CD4-positive, alpha-beta T cell treated with Interleukin-6 for 4 hours (primary cell): Measurements from ENCODE around the gene B3GAT1.

Experiments used
- DNase-seq: peaks from one replicate; pipeline ENCODE4 v3.0.0-alpha.2; 2020; ENCODE audit warnings: mixed read lengths

B3GAT1 gene

DNA sequence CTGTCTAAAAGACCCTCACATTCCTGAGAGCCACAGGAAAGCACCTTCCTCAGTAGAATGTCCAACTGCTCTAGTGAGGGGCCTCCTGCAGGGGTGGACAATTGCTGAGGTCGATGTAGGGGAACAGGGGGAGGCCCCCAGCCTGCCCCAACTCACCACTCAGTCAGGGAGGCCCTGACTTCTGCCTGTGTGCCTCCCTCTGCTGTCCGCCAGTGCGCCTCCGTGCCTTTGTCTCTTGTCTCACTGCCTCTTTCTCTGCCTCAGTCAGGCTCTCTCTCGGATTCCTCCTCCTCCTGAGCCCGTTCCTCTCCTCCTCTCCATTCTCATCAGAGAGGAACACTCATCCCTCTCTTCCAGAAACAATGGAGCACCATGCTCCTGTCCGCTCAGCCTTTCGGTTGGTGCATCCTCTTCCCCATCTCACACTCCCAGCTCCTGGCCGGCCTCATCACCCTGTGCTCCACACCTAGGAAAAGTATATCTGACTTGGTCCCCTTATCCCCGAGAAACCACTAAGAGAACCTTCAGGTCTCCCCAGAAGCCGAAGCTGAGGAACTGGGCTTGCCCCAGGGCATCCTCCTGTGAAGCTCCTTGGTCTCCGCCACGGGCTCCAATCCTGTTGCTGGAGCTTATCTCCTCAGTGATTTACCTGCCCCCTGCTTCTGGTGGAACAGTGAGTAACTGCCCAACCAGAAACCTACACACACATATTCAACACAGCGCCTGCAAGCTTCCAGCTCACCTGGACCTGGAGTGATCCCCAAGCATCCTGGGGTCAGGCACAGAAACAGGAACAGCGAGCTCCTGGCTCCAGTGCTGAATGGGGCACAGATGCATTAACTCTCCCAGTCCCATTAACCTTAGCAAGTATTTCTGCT, 2.3 kb downstream of the B3GAT1 start:
- no peak for DNase-seq

DNA sequence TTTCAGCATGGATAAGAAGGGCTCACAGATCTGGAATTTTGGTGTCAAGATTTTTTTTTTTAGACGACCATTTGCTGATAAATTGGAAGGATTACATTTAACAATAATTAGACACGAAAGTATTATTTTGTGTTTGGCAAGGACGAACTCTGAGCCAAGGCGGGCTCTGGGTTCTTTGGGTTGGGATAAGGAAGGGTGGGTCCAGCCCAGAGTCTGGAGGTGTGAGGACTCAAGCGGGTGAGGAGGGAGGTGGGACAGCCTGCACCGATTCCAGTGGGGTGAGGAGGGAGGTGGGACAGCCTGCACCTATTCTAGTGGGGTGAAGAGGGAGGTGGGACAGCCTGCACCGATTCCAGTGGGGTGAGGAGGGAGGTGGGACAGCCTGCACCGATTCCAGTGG, 4.1 kb downstream of the B3GAT1 start:
- DNase-seq = no peak

DNA sequence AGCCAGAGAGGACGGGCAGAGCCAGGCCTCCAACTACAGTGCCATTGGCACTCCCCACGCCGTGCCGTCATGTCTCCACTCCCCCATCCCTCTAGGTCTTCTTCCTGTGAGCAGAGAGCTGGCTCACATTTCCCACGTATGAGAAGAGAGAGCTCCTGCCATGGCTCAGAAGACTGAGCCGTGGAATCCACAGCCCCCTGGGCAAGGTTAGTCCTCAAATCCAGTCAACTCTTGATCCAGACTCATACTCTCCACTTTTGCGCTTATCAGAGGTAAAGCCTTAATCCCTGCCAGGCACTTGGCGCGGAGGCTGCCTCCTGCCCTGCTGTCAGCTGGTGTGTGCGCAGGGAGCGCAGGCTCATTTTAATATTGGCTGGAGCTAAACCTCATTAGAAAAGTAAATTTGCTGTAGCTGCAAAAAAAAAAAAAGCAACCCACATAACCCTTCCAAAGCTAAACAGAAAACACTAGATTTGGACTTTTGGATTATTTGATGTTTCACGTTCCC, 4.7 kb downstream of the B3GAT1 start:
- no peak for DNase-seq

DNA sequence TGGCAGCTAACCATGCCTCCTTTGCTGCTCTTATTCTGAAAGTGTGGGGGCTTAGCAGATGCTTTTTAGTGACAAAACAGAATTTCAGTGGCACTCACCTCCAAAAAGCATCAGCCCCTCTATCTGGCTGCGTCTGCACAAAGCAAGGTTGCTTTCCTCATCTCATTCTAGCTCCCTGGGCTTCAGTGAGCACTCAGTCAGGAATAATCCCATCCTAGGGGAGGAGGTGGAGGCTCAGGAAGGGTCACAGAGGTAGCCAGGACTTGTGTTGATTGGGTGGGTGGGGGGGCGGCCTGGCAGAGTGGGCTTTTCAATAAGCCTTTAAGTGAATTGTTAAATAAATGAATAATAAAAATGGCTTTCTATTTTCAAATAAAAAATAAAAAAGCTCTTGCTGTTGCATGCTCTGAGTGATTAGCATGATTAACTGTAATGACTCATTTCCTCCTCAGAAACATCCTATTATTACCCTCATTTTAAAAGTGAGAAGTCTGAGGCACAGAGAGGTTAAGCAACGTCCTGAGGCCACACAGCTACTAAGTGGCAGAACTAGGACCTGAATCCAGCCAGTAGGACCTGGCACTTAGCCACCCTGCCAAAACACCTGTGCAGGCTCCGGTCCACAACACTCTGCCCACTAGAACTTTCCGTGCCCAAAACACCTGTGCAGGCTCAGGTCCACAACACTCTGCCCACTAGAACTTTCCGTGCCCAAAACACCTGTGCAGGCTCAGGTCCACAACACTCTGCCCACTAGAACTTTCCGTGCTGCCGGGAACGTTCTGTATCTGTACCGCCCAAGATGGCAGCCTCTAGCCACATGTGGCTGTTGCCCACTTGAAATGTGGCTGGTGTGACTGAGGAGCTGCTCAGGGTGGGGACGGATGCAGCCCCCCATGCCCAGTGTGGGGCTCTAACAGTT, 5.5 kb downstream of the B3GAT1 start:
- no peak for DNase-seq

DNA sequence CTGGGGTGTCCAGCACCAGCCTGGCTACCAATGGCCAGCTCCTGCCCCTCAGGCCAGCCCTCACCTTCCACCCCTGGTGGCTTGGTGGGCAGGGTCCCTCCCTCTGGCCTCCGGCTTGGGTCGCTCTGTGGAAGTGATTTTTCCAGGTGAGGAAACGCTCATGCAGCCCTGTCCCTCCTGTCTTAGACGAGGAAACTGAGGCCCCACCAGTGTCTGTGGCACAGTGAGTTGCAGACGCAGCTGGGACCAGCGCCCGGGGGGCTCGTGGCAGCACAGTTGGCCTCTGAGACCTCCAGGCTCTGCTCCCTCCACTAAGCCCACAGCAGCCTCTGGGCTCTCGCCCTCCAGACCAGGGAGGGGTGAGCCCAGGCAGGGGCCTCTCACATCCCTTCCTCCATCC, 6.2 kb downstream of the B3GAT1 start:
- no peak for DNase-seq

DNA sequence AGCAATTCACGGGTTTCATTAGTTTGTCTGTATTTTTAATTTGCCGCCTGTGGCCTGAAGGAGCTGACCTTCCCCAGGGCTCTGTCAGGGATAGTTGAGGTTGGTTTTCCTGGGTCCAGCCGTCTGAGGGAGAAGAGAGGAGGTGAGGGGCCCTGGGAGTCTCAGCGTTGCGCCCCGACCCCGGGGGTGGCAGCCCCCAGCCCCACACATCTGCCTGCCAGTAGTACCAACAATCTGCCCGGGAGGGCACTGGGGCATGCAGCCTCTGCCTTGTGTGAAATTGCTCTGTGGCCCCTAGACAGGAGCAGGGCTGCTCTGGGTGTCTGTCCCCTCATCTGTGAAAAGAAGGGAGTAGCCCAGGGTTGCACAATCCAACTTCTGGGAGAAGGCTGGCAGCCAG, 6.6 kb downstream of the B3GAT1 start:
- no peak for DNase-seq

DNA sequence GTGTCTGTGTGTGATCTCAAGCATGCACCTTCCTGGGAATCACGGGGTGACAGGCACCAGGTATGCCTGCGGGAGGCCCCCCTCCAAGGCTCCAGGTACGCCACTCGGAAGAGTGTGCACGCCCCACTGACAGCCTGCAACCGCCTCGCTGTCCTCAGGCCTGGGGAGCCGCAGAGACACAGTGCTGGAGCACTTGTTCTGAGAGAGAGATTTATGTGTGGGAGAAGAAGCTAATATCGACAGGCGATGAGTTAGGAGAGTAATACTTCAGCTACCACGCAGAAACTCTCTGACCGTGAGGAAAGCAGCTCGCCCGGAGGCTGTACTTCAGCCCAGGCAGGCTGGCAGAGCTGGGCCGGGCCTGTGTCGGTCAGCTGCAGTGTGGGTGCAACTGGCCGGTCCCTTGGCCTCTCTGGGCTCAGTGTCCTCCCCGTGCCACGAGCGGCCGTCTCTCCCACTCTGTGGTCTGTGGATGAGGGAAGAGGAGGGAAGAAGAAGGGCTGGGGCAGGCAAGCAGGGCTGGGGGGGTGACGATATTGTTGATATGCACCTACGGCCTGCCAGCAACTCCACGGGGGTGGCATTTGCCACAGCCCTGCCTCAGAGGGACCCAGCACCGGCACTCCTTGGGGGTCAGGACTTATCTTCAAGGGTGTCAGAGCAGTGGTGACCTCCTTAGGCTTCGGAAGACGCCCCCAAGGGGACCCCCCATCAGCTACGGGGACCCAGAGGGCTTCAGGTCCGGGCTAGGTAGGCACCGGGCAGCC, 7.3 kb downstream of the B3GAT1 start:
- no peak for DNase-seq

DNA sequence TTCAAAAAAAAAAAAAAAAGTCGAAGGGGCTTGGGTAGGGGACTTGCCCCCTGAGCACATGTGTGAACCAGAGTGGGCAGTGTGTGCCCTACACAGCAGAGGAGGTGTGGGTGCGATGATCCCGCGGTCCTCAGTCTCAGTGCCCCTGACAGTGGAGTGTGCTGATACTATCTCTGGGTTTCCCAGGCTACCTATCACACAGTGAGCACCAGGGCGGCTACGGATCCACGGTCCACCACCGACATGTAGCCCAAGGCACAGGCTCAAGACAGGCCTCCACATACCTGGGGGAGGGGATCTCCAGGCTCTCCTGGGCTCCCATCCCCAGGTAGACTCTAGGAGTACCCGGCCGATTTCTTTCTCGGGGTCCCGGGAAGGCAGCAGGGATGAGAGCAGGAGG, 9.1 kb downstream of the B3GAT1 start:
- DNase-seq = no peak

DNA sequence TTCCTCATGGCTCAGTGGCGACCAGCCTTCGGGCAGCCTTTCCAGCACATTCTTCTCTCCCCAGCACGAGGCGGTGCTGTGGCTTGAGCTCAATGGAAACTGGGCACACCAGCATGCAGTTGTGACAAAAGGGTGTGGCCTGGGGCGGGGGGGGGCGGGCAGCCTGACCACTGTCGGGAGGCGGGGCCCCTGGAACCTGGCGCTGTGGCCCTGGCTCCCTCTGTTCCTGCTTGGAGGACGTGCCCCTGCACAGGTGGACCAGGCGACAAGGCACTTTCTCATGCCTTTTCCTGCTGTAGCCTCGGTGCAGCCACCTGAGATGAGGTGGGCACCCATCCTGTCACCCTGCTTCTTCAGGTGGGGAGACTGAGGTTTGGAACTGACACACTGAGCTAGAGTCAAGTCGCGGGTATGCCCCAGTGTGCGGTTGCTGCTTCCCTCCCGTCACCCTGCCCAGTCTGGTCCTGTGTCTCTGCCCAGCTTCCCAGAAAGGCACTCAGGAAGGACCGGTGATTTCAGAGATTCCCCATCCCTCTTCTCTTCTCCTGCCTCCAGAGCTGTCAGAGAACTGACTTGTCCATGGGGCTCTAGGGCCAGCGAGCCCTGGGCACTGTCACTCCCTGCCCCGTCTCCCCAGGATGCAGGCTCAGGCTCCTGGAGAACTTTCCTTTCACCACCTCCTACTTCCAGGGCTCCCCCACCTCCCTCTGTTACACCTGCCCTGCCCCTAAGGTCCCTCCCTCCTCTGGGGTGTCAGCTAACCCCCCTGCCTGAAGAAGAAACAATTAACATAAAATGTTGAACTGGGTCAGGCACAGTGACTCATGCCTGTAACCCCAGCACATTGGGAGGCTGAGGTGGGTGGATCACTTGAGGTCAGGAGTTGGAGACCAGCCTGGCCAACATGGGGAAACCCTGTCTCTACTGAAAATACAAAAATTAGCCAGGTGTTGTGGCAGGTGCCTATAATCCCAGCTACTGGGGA, 9.9 kb downstream of the B3GAT1 start:
- DNase-seq = no peak

DNA sequence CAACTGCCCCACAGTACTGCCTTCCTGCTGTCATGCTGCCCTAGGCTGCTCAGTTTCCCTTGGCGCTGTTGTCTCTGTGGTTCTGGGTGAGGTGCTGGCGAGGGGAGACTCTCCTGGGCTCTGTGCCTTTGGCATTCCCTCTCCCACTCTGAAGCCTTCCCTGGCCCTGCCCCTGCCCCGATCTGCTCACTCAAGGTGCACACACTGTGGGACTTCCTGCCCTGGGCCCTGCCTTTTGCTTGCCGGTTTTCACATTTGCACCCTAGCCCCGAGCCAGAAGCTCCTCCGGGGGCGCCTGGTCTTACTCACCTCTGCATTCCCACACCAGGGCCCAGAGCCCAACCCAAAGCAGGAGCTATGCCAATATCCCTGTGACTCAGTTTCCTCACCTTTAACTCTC, 12.0 kb downstream of the B3GAT1 start:
- no peak for DNase-seq

DNA sequence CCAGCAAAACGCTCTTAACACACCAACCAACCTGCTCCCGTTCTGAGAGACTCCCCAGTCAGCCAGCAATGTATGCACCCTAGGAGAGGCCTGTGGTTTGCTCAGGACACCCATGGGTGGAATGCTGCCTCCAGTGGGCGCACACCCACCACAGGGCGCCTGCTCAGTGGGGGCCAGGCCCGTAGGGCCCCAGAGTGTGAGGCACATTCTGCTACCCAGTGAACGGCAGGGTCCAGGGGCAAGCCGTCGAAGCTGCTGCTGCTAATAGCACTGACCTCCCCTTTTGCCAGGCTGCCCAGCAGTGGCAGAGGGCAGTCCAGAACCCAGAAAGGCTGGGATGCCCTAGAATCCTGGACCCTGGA, 12.8 kb downstream of the B3GAT1 start:
- no peak for DNase-seq

DNA sequence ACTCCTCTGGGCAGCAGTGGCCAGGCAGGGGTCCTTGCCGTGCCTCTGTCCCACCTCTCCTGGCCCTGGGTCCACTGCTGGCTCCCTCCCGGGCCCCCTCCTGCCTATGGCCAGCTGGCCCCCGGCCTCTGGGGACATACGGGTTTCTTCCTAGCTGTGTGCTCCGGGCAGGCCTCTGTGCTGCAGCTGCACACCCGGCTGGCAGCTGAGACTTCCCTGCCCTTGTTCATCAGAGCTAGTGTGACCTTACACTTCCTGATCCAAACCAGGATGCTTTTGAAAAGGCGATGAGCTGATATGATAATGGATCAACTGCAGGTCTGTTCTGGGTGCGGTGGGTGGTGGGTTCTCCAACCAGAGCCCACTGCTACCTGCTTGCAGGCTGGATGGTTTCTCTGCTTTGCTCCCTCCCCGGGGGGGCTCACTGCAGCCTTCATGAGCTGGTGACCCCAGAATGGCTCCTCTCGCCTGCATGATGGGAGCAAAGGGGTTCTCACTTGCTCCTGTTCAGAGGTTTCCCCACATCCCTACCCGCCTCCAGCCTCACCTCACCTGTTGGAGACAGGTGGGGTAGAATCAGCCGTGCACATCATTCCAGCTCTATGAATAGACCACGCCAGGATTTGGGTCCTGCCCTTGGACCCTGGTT, 13.3 kb downstream of the B3GAT1 start:
- DNase-seq = no peak

DNA sequence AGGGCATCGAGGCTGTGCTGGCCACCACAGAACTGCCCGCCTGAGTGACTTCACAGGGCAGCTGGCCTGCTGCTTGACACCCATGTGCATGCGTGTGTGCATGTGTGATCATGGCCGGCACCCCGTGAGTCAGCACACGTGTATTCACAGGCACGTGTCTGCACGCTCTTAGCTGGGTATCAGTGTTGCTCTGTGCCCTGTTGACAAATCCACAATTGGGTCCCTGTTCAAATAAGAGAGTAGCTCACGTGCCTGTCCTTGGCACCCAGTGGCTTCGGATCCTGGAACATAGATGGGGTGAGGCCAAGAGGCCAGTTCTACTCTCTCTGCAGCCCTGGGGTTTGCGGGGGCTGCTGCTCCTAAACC, 14.0 kb downstream of the B3GAT1 start:
- DNase-seq = no peak

DNA sequence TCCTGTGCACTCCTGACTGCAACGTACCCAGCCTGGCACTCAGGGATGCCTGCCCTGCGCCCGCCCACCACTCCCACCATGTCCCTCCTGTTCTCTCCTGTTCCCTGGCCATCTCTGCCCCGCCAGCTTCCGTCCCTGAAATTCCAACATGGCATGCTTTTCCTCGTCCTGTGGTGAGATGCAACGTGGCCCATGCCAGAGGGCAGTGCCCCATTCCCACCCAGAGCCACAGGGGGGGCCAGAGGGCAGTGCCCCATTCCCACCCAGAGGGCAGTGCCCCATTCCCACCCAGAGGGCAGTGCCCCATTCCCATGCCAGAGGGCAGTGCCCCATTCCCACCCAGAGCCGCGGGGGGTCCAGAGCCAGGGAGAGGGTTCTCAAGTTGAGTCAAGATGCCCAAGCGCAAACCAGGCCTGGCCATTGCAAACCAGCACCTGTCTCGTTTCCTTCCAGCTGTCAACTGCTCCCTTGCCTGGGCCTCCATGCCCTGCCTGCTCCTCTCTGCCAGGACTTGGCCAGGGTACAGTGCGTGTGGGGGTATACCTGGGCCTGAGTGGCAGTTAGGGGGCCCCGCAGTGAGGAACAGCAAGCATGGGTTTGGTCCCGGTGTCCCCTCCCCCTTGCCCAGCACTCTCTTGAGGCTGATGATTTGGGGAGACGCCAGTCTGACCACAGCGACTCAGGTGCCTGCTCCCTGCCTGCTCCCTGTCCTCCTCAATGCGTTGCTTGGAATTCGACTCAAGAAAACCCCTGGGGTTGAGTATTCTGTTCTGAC, 14.6 kb downstream of the B3GAT1 start:
- DNase-seq = no peak

DNA sequence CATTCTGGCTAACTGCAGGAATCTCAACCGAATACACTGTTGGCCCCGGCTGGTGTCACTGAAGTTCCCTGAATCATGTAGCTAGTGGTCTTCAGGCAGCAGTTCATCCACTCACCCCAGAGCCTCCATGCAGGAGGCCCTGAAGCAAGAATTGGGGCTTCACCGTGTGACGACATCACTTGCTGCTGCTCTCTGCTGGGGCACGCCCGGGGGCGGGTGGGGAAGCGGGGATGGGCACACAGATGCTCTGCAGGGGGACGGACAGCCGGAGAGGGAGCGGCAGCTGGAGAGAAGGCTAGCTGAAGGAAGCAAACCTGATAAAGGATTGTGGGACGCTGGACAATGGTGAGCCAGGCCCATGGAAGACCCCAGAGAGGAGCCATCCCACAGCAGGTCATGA, 17.0 kb downstream of the B3GAT1 start:
- DNase-seq = no peak

DNA sequence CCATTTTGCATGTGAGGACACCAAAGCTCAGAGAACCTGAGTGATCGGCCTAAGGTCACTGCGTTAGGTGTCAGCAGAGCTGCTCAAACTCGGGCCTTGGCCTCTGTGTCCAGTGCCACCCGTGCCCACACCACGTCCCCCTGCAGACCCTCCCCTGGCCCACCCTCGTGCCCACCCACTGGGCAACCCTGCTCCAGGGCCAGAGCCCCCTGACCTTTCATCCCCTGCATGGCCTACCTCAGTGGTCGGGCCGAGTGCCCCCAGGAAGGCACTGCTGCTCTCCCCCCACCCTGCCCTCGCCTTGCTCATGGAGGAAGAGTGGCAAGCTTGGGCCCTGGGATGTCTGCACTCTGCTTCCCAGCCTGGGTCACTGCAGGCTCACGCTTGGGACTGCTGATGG, 17.7 kb downstream of the B3GAT1 start:
- DNase-seq = no peak

DNA sequence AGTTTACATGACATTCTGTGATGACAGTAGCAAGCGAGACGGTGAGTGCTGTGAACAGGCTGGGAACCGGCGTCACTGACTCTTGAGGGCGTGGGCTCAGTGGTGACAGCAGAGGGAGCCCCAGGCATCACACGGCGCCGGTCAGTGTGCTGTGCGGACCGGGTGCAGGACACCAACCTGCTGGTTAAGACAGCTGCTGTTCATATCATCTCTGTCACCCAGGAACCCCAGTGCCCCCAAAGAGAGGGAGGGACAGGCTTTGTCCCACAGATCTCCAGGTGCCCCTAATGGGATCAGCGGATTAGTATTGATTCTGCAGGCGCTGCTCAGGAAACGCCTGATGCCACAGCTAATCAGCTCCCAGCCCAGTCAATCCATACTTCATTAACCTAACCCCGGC, 18.4 kb downstream of the B3GAT1 start:
- no peak for DNase-seq

DNA sequence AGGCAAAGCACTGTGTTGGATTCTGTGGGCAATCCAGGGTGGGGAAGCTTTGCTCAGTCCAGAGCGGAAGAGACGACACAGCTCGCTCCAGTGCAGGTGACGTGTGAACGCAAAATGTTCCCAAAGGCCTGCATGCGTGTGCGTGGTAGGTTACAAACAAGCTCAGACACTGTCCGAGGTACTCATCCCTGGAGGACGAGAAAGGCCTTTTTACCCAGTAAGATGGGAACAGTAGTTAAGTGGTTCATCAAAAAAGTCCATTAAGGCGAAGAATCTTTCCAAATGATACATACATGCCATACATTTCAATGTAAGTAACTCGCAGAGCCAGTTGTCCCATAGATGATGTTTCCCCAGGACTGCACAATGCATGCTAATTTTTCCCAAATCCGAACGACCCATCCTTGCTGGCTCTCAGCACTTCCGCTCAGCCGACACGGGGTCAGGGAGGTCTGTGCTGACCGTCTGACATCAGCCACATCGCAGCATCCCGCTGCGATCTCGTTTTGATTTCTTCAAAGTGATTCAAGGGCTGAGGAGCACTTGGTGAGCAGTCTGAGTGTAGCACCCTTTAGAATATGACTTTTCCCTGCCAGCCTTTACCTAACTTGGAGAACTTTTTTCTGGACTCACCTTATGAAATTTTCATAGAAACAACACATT, 19.0 kb downstream of the B3GAT1 start:
- DNase-seq = no peak

DNA sequence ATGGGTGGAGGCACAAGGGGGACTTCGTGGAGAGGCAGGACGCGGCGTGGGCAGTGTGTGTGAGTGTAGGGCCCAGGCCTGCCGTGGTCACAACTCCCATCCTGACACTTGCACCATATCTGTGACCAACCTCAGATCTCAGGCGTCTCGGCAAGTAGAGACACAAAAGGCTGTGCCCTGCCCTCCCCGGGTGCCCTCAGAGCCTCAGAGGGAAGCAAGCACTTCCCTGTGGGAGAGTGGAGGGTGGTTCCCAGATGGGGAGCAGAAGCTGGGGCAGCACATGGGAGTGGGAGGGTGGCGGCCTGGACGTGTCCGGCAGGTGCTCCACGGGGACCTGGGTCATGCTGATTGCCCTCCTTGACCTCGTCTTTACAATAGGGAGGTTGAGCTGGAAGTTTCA, 20.4 kb downstream of the B3GAT1 start:
- no peak for DNase-seq
